Measurements from ENCODE around the gene SH2D5.
A peak's percentile ranks its signal among the peaks of the same experiment; 100 is the strongest.

SH2D5 gene

DNA sequence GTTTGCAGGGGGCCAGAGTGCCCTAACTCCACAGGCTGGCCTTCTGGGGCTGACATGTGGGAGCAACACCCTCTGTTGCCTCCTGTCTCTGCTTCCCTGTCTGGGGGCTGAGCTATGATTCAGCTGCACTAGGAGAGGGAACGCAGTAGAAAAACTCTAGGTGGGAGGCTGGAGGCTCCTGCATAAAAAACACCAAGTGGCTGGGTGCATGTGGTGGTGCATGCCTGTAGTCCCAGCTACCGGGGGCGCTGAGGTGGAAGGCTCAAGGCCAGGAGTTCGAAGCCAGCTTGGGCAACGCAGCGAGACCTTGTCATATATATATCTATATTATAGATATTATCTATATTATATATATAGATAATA lies 20.3 kb downstream of the SH2D5 start:
- Histone ChIP-seq H3K9me3 (ENCODE audit: control insufficient read depth, low read length) (no peaks in the 10 kb centered on the region), H3K27me3 (ENCODE audit: control insufficient read depth, insufficient read depth, low read length, poor library complexity, severe bottlenecking) (peaks cover 6% of the 10 kb centered on the region), H3K27ac (ENCODE audit: insufficient read depth, low read depth, low read length, poor library complexity, severe bottlenecking) (peak overlapping the region; percentile 30), H3K4me1 (ENCODE audit: control insufficient read depth, insufficient read depth, low read length) (peaks cover 12% of the 10 kb centered on the region), H3K4me3 (ENCODE audit: insufficient read depth, low read depth, low read length) (no peak overlapping the region), H3K36me3 (ENCODE audit: control insufficient read depth, insufficient read depth, low read length) (no peaks in the 10 kb centered on the region)
- 91 to 96% methylated on average over 3 of the region's 6 CpGs for WGBS, 2 experiments

DNA sequence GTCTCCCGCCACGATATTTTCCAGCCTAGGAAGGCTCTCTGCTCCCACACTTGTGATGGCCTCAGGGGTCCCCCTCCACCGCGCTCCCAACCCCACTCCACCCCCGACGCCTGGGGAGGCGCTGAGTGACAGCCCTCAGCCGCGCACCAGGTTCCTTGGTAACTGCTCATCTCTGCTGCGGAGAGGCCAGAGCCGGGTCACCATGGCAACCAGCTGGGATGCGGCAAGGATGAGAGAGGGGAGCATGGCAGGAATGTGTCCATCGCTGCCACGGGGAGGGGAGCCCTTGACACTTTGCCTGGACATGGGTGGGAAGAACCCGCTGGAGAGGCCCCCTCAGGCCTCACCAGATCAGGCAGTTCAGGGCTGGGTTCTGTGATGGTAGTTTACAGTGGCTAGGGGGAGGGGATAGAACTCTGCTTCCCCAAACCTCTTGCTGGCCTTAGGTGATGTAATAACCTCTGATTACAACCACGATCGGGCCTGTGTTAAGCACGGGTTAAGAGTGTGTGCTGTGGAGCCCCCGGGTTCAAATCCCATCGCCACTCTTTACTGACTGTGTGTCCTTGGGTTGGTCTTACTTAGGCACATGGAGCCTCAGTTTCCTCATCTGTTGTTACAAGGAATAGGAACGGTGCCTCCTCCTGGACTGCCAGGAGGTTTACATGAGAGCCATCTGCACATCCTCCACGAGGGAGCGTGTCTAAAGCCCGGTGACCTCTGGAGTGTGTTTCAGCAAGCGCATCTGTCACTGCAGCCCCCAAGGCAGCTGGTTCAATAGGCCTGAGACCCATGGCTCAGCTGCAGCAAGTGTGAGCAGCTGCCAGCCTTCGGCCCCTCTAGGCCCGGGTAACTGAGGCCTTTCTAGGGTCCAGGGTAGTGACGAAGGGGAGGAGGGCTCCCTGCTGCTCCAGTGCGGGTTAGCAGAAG lies 21.0 kb downstream of the SH2D5 start:
- 77 to 83% methylated on average over 29 of the region's 29 CpGs for WGBS, 2 experiments
- Histone ChIP-seq H3K27me3 (ENCODE audit: control insufficient read depth, insufficient read depth, low read length, poor library complexity, severe bottlenecking) (no peaks in the 10 kb centered on the region), H3K4me3 (ENCODE audit: insufficient read depth, low read depth, low read length) (no peak overlapping the region), H3K9me3 (ENCODE audit: control insufficient read depth, low read length) (no peaks in the 10 kb centered on the region), H3K27ac (ENCODE audit: insufficient read depth, low read depth, low read length, poor library complexity, severe bottlenecking) (peak overlapping the region; percentile 30), H3K4me1 (ENCODE audit: control insufficient read depth, insufficient read depth, low read length) (peaks cover 12% of the 10 kb centered on the region), H3K36me3 (ENCODE audit: control insufficient read depth, insufficient read depth, low read length) (no peaks in the 10 kb centered on the region)

DNA sequence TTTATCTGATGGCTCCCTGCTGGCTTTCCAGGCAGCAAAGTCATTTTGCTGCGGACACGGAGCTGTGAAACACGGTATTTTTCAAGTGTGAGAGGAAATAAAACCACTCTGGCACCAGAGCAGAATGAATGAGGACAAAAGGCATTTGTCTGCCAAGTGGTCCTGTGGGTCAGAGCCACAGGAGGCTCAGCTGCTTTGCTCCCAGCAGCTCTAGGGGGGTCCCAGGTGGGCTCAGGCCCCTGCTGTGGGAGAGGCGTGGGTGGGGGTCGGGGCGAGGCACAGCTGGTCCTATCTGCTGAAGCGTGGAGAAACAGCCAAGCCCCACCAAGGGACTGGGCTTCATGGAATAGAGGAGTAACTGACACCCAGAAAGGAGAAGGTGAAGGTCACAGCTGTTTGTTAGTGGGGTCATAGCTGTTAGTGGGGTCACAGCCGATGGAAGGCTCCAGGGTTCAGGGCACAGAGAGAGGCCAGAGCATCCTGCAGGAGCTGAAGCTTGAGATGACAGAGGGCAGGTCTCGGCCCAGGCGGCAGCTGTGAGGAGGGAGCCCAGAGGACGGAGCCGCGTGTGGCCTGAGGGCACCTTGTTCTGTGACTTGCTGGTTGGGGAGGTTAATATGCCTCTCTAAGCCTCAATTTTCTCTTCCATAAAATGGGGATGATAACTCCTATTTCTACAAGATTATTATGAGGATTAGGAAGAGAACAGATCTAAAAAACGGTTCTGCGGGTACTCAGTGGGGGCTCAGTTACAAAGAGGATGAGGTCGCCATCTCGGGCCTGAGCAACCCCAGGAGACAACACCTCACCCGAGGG lies 21.8 kb downstream of the SH2D5 start:
- no peak overlapping the region for H3K4me3 ChIP-seq (ENCODE audit: insufficient read depth, low read depth, low read length)
- 83 to 86% methylated on average over 18 of the region's 18 CpGs for whole genome bisulfite sequencing, 2 experiments
- H3K36me3 ChIP-seq (ENCODE audit: control insufficient read depth, insufficient read depth, low read length) = no peaks in the 10 kb centered on the region
- H3K27ac ChIP-seq (ENCODE audit: insufficient read depth, low read depth, low read length, poor library complexity, severe bottlenecking) = peak overlapping the region; percentile 69
- peaks cover 12% of the 10 kb centered on the region for H3K4me1 ChIP-seq (ENCODE audit: control insufficient read depth, insufficient read depth, low read length)
- no peaks in the 10 kb centered on the region for H3K9me3 ChIP-seq (ENCODE audit: control insufficient read depth, low read length)
- no peaks in the 10 kb centered on the region for H3K27me3 ChIP-seq (ENCODE audit: control insufficient read depth, insufficient read depth, low read length, poor library complexity, severe bottlenecking)

DNA sequence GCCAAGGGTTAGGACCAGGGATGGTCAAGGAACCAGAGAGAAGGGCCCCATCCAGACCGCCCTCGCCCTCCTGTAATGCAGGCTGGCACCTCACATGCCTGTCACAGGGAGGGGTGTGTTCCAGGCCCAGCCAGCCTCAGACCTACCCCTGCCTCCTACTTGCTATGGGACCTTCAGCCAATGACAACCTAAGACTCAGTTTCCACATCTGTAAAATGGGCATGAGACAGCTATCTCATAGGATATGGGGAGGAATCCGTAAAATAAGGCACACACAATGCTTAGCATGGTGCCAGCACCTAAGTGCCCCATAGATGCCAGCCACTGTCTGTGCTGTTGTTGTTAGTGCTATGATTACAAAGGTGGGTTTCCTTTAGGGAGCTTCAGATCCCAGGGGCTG lies 22.6 kb downstream of the SH2D5 start:
- Histone ChIP-seq H3K27me3 (ENCODE audit: control insufficient read depth, insufficient read depth, low read length, poor library complexity, severe bottlenecking) (no peaks in the 10 kb centered on the region), H3K27ac (ENCODE audit: insufficient read depth, low read depth, low read length, poor library complexity, severe bottlenecking) (no peak overlapping the region), H3K4me1 (ENCODE audit: control insufficient read depth, insufficient read depth, low read length) (peaks cover 12% of the 10 kb centered on the region), H3K9me3 (ENCODE audit: control insufficient read depth, low read length) (no peaks in the 10 kb centered on the region), H3K36me3 (ENCODE audit: control insufficient read depth, insufficient read depth, low read length) (no peaks in the 10 kb centered on the region), H3K4me3 (ENCODE audit: insufficient read depth, low read depth, low read length) (no peak overlapping the region)
- WGBS, 2 experiments = 95 to 98% methylated on average over 3 of the region's 3 CpGs

DNA sequence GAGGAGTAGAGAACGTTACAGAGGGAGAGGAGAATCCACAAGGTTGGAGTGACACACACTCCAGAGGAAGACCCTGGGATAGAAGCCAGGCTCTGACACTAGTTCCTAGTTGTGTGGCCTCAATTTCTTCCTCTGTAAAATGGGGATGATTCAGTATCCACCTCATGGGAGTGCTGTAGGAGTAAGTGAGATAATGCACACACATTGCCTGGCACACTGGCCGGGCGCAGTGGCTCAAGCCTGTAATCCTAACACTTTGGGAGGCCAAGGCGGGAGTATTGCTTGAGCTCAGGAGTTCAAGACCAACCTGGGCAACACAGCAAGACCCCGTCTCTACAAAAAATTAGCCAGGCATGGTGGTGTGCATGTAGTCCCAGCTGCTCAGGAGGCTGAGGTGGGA lies 23.6 kb downstream of the SH2D5 start:
- Histone ChIP-seq H3K36me3 (ENCODE audit: control insufficient read depth, insufficient read depth, low read length) (no peaks in the 10 kb centered on the region), H3K4me1 (ENCODE audit: control insufficient read depth, insufficient read depth, low read length) (peaks cover 12% of the 10 kb centered on the region), H3K4me3 (ENCODE audit: insufficient read depth, low read depth, low read length) (no peak overlapping the region), H3K27ac (ENCODE audit: insufficient read depth, low read depth, low read length, poor library complexity, severe bottlenecking) (no peak overlapping the region), H3K9me3 (ENCODE audit: control insufficient read depth, low read length) (no peaks in the 10 kb centered on the region), H3K27me3 (ENCODE audit: control insufficient read depth, insufficient read depth, low read length, poor library complexity, severe bottlenecking) (no peaks in the 10 kb centered on the region)
- WGBS, 2 experiments = 87 to 88% methylated on average over 5 of the region's 5 CpGs

DNA sequence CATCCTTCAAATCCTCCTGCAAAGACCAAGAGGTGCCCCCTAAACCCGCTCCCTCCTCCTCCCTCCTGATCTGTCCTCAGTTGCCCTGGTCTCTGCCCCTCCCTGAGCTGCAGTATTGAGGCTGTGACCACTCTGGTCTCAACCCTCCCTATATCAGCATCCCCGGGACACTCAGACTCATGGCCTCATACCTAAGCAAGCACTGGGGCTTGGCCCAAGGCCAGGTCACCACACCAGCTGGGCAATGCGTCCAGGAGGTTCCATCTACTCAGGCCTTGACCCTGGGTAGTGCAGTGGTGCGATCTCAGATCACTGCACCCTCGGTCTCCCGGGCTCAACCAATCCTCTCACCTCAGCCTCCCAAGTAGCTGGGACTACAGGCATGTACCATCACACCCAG lies 24.4 kb downstream of the SH2D5 start:
- Histone ChIP-seq H3K9me3 (ENCODE audit: control insufficient read depth, low read length) (no peaks in the 10 kb centered on the region), H3K4me1 (ENCODE audit: control insufficient read depth, insufficient read depth, low read length) (peaks cover 12% of the 10 kb centered on the region), H3K27me3 (ENCODE audit: control insufficient read depth, insufficient read depth, low read length, poor library complexity, severe bottlenecking) (no peaks in the 10 kb centered on the region), H3K4me3 (ENCODE audit: insufficient read depth, low read depth, low read length) (no peak overlapping the region), H3K36me3 (ENCODE audit: control insufficient read depth, insufficient read depth, low read length) (no peaks in the 10 kb centered on the region), H3K27ac (ENCODE audit: insufficient read depth, low read depth, low read length, poor library complexity, severe bottlenecking) (no peak overlapping the region)
- 90 to 92% methylated on average over 6 of the region's 6 CpGs for WGBS, 2 experiments

DNA sequence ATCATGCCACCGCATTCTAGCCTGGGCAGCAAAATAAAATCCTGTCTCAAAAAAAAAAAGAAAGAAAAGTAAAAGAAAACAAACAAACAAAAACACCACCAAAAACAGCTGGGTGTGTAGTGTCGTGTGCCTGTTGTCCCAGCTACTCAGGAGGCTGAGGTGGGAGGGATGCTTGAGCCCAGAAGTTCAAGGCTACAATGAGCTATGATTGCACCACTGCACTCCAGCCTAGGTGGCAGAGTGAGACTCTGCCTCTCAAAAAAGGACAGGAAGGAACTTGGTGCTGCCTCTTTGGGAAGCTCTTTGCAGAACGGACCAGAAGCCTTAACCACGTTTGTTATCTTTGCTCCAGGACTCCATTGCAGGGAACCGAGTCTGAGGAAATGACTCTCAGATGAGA lies 25.7 kb downstream of the SH2D5 start:
- H3K9me3 ChIP-seq (ENCODE audit: control insufficient read depth, low read length) = no peaks in the 10 kb centered on the region
- H3K4me3 ChIP-seq (ENCODE audit: insufficient read depth, low read depth, low read length) = no peak overlapping the region
- no peaks in the 10 kb centered on the region for H3K27me3 ChIP-seq (ENCODE audit: control insufficient read depth, insufficient read depth, low read length, poor library complexity, severe bottlenecking)
- peaks cover 8% of the 10 kb centered on the region for H3K4me1 ChIP-seq (ENCODE audit: control insufficient read depth, insufficient read depth, low read length)
- no peaks in the 10 kb centered on the region for H3K36me3 ChIP-seq (ENCODE audit: control insufficient read depth, insufficient read depth, low read length)
- whole genome bisulfite sequencing, 2 experiments = 90 to 91% methylated on average over 5 of the region's 5 CpGs
- no peak overlapping the region for H3K27ac ChIP-seq (ENCODE audit: insufficient read depth, low read depth, low read length, poor library complexity, severe bottlenecking)

DNA sequence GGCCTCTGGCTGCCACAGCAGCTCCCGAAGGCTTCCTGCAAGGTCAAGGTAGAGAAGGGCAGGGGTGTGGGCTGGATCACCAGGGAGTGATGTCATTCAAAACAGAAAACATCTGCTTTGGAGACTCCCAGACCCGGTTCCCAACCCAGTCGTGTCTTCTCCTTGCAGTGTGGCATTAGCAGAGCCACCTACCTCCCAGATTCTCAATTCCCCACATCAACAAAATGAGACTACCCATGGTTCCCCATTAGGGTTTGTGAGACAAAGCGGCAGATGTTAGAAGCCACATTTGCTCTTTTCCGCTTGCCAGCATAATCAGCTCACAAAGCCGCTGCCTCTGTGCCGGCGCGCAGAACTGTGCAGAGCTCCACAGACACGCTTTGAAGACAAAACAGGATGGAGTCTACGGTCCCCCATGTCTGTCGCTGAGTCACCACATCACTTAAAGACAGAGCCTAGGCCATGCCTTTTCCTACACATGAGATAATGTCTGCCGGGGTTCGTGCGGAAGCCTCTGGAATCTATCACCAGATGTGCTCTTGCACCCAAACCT lies 27.2 kb downstream of the SH2D5 start:
- no peak overlapping the region for H3K4me3 ChIP-seq (ENCODE audit: insufficient read depth, low read depth, low read length)
- no peak overlapping the region for H3K27ac ChIP-seq (ENCODE audit: insufficient read depth, low read depth, low read length, poor library complexity, severe bottlenecking)
- H3K36me3 ChIP-seq (ENCODE audit: control insufficient read depth, insufficient read depth, low read length) = no peaks in the 10 kb centered on the region
- WGBS, 2 experiments = 94 to 96% methylated on average over 15 of the region's 15 CpGs
- H3K27me3 ChIP-seq (ENCODE audit: control insufficient read depth, insufficient read depth, low read length, poor library complexity, severe bottlenecking) = no peaks in the 10 kb centered on the region
- no peaks in the 10 kb centered on the region for H3K4me1 ChIP-seq (ENCODE audit: control insufficient read depth, insufficient read depth, low read length)
- no peaks in the 10 kb centered on the region for H3K9me3 ChIP-seq (ENCODE audit: control insufficient read depth, low read length)

DNA sequence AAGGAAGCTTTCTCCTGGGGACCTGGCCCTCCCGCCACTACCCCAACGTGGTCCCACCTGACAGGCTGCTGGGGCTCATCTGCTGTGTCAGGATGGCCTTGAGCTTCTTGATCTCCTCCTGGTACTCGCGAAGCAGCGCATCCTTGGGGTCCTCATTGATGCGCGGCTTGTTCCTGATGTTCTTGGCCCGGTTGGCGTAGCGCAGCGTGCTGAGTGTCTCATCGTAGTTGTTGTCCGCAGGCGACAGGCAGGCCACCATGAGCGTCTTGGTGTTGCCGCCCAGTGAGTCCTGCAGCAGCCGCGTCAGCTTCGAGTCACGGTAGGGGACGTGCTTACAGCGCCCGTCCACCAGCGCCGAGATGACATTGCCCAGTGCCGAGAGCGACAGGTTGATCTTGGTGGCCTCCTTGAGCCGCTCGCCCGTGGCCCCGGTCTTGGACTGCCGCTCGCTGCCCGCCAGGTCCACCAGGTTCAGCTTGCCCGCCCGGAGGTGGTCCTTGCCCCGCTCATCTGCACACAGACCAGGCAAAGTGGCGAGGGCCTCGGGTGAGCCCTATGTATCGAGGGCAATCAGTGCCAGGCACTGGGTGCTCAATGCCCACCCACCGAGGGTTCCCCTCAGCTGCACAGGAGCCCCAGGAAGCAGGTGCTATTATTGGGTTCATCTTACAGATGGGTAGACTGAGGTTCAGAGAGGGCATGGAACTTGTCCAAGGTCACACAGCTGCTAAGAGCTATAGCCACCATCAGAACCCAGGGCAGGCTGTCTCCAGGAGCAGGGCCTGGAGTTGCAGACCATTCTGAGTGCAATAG lies 27.9 kb downstream of the SH2D5 start:
- WGBS, 2 experiments = 96% methylated on average over 41 of the region's 41 CpGs
- no peak overlapping the region for H3K27ac ChIP-seq (ENCODE audit: insufficient read depth, low read depth, low read length, poor library complexity, severe bottlenecking)
- H3K4me1 ChIP-seq (ENCODE audit: control insufficient read depth, insufficient read depth, low read length) = no peaks in the 10 kb centered on the region
- no peaks in the 10 kb centered on the region for H3K9me3 ChIP-seq (ENCODE audit: control insufficient read depth, low read length)
- no peaks in the 10 kb centered on the region for H3K27me3 ChIP-seq (ENCODE audit: control insufficient read depth, insufficient read depth, low read length, poor library complexity, severe bottlenecking)
- H3K36me3 ChIP-seq (ENCODE audit: control insufficient read depth, insufficient read depth, low read length) = no peaks in the 10 kb centered on the region
- no peak overlapping the region for H3K4me3 ChIP-seq (ENCODE audit: insufficient read depth, low read depth, low read length)

All from ectodermal cell (in vitro differentiated cells).